CD4-positive, alpha-beta T cell treated with Interleukin-15 for 4 hours (primary cell): ENCODE measurements around the gene FBXL17.
A peak's percentile ranks its signal among the peaks of the same experiment; 100 is the strongest.
"Not testable (repeated sequence)": the region's sequence is repeated elsewhere in the genome, so short reads cannot be mapped to it uniquely, and the experiment has no call there.

Experiments
- DNase-seq: peaks from one replicate; pipeline ENCODE4 v3.0.0-alpha.2; 2020; ENCODE audit warnings: low spot score

The FBXL17 gene

DNA sequence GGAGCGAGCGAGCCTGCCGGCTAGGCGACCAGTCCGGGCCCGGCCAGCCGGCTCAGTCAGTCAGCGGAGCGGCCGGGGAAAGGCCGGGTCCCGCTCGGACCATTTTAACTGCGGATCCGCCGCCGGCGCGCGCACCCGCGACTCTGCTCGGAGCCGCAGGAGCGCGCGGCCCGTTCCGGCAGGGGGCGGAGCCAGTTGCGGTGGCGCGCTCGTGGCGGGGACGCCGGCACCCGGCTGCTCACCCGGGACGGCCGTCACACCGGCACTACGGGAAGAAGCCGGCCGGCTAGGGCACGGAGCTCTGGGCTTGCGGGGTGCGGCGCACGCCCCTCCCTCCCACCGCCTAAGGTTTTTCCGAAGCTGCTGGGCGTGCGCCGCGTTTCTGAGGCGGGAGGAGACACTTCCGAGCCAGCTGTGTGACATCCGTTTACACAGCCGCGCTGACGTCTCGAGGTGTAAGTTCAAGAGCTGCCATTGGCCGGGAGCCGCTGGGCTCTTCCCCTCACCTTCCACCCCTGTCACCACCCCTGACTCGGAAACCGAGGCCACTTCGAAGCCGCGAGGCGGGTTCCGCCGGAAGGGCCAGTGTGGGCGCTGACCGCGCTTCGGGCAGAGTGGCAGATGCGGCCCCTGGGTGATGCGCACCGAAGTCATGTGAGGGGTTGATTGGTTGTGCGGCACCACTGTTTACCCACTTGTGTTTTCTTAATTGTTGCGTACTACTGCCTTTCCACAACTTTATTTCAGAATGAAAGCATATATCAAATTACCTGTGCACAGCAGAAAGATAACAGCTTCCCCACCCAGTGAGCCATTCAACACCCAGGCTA lies at the start of gene FBXL17:
Gene FBXL17, minus strand, starts transcription at position 145 of the 830 bp plus-strand sequence.
- peak; percentile 91 for DNase-seq

DNA sequence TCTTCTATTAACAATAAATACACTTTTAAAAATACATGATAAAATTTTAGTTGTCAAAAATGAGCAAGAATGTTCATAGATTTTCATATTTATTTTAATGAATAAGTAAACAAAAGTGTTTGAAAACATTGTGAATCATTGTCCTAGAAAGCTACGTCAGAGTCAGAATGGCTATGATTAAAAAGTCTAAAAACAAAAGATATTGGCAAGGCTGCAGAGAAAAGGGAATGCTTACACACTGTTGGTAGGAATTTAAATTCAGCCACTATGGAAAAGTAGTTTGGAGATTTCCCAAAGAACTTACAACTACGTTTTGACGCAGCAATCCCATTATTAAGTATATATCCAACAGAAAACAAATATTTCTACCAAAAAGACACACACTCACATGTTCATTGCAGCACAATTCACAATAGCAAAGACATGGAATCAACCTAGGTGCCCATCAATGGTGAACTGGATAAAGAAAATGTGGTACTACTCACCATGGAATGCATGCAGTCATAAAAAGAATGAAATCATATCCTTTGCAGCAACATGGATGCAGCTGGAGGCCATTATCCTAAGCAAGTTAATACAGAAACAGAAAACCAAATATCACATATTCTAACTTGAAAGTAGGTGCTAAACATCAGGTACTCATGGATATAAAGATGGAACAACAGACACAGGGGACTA lies 49.2 kb upstream of the FBXL17 start:
- no peak for DNase-seq

DNA sequence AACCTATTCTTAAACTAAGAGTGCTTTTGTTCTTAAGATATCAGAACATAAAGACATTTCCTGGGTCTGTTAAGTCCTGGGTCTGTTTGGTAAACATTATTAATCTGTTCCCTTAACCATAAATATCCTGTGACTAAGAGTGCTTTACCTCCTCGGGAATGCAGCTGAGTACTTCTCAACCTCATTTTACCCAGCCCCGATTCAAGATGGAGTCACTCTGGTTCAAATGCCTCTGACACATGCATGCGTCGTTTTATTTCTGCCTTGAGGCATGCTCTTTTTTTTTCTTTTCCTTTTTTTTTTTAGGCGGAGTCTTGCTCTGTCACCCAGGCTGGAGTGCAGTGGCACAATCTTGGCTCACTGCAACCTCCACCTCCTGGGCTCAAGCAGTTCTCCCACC lies 39.8 kb upstream of the FBXL17 start:
- no peak for DNase-seq

- DNase-seq: no peak
These were observed 38.9 kb upstream of the FBXL17 start for GRCh38 chr5:108420755-108421154.

DNA sequence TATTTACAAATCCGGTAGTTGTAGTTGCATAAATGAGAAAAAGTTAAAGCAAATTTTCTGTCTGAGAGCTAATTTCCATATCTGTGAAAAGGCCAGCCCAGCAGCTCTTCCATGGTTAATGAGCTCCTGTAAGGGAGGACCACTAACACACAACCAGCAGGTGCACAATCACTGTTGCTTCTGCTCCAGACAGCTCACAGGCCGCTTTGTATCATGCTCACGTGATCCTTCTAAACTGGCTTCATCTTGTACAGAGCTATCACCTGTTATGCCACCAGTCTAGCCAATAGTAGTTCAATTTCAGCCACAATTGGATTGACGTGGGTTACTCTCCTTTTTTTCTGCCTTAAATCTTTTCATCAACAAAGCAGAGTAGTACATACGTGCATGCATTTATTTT lies 38.3 kb upstream of the FBXL17 start:
- no peak for DNase-seq

DNA sequence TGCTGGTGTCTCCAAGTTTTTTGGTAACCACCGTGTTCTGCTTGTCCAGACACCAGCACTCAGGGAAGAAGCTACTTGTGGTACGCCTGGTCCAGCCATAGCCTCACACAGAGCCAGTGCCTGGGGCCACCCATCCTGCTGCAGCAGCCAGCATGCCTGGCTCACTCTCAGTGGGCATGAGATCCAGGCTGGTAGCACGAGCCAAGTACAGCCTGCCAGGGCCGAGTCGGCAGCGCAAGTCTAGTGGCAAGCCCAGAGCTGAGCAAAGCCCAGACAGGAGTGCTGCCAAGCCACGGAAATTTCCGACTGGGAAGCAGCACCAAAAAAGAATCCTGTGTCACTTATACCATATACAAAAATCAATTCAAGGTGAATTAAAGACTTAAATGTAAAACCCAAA lies 36.3 kb upstream of the FBXL17 start:
- no peak for DNase-seq

GRCh38 chr5:108417166-108417670 lies 35.3 kb upstream of the FBXL17 start:
- no peak for DNase-seq

- no peak for DNase-seq
These were observed 33.8 kb upstream of the FBXL17 start for GRCh38 chr5:108415726-108416125.

DNA sequence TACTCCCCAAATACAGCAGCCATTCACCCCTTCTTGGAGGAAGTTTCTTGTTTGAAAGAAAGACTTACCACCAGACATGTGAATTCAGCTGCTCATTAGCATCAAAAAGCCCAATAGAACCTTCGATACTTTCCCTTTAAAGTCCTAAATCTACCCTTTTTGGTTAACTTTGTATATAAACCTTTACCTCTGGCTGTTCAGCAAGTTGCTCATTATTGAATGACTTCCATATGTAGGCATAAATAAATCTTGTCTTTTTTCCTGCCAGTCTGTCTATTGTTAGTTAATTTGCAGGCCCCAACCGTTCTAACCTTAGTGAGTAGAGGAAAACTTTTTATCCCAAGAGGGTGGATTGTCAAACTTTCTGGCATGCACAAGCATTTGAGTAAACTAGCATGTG lies 27.9 kb upstream of the FBXL17 start:
- DNase-seq: no peak

DNA sequence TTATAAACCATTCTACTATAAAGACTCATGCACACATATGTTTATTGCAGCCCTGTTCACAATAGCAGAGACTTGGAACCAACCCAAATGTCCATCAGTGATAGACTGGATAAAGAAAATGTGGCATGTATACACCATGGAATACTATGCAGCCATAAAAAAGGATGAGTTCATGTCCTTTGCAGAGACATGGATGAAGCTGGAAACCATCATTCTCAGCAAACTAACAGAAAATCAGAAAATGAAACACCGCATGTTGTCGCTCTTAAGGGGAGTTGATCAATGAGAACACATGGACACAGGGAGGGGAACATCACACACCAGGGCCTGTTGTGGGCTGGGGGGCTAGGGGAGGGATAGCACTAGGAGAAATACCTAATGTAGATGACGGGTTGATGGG lies 23.3 kb upstream of the FBXL17 start:
- not testable (repeated sequence) for DNase-seq

DNA sequence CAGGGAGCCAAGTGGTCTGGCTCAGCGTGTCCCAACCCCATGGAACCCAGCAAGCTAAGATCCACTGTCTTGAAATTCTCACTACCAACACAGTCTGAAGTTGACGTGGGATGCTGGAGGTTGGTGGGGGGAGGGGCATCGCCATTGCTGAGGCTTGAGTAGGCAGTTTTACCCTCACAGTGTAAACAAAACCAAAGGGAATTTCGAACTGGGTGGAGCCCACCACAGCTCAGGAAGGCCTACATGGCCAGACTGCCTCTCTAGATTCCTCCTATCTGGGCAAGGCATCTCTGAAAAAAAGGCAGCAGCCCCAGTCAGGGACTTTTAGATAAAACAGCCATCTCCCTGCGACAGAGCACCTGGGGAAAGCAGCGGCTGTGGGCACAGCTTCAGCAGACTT lies 17.1 kb upstream of the FBXL17 start:
- no peak for DNase-seq

GRCh38 chr5:108396837-108397236 lies 14.9 kb upstream of the FBXL17 start:
- not testable (repeated sequence) for DNase-seq

- no peak for DNase-seq
These were observed 5.9 kb upstream of the FBXL17 start for GRCh38 chr5:108387758-108388157.

GRCh38 chr5:108386345-108387061 lies 4.6 kb upstream of the FBXL17 start:
- DNase-seq: no peak

DNA sequence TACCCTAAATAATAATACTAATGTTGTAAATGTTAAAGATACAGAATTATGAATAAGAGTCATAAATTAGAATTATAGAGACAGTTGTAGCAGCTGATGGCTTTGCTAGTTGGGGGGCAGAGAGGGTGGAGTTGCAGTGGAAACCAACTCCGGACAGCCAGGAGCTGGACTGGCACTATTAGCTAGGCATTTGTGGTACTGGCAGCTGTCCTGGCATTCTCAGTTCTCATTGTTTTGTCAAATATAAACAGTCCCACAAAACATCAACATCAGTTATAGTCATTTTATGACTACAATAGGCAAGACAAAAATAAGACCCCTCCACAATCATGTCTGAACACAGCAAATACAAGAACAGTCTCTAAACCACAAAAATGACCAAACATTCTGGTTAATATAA lies 2.8 kb upstream of the FBXL17 start:
- no peak for DNase-seq

DNA sequence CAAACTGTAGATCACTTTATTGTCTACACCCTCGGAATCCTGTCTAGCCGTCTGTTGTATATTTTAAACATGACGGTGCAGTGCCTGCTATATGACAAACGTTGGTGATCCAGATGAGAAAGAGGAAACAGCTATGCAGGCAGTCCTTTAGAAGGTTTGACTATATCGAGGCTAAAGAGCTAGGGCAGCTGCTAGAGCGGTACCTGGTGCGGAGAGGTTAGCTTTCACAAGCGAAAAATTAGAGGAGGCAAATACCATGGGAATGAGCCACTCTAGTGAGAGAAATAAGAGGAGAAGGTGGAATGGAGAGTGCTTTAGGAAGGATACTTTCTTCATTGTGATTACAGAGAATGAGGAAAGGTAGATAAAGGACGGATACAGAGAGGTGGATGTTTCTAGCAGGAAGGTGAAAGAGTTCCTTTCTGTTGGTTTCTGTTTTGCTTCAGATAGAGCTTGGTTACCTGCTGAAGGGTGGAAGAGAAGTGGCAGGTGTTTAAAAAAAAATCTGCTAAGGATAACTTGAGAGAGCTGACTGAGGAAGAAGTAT lies 959 bp upstream of the FBXL17 start:
- peak; percentile 21 for DNase-seq

DNA sequence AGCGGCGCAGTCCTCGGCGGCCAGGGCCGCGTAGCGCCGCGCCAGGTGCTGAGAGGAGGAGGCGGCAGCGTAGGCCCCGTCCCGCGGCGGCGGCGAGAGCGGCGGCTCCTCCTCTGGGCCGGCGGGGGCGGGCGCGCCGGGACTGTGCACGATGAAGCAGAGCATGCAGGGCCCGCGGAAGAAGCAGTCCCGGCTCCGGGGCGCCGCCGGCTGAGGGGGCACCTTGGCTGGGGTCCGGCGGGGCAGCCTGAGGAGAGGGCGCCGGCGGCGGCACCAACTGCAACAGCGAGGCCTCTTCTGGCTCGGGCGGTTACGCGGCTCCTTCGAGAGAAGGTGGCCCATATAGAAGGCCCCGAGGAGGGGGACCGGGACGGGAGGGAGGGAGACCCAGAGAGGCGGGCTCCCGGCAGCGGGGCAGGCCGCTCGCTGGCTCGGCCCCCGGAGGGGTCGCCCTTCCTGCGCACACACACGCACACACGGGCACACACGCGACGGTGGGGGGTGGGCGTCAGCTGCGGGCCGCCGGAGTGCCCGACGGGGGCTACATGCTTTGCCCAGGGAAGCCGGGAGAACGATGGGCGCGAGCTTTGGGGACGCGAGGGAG lies 446 bp downstream of the FBXL17 start:
- peak; percentile 78 for DNase-seq

DNA sequence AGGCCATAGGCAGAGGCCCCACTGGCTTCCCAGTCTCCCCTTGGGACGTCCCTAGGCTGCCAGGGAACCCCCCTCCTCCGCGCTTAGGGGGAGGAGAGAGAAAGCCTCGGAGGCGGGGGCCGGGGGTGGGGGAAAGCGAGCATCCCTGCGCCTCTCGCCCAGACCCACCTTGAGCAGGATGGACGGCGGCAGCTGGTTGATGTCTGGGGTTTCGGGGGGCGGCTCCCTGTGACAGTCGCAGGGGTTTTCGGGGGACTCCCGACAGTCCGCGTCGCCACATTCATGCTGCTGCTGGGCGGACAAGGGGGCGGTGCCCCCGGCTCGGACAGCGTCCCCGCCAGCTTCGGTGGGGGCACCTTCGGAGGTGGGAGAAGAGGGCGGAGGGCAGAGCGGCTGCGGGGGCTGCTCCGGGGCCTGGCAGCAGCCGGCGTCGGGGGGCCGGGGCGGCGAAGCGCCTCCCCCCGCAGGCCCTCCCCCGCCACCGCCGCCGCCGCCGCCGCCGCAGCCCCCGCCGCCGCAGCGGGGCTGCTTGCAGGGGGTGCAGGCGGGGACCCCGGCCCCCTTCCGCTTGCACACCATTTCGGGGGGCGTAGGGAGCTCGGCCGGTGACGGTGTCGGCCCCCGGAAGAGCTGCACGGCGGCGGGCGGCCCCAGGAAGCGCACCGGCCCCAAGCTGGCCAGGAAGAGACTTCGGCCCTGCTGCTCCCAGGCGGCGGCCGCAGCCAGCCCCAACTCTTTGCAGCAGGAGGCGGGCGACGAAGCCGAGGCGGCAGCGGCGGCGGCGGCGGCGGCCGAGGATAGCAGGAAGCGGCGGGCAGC lies 1.2 kb downstream of the FBXL17 start:
- DNase-seq: peak; percentile 35

DNA sequence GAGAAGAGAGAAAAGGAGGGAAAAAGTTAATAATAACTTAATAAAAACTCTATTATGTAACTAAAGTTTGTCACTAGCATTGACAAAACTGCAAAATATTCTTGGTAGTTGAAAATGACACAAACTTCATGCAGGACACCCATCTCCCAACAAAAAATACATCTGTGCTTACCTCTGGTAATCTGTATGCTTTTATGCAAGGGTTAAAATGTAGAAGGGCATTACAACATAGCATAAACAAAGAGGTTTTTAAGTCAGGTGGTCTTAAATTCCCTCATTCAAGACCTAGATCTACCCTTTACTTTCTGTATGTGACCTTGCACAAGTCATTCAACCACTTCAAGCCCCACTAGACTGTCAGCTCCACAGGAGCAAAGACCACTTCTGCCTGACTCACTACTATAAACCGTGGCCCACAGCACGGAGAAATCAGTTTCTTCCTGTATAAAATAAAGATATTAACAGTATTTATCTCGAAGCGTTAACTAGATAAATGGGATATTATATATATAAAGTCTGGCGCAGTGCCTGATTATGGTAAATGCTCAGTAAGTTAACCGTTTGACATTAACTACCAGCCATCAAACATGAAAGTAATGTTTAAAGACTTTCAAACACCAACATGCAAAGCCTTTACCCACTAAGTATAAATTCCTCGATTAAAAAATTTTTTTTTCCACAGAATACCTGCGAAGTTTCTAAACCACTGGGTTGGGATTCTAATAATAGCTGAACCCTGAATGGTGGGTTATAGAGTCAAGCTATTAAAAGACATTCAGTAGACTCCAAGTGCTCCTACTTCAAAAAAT lies 2.0 kb downstream of the FBXL17 start:
- DNase-seq: peak; percentile 8

DNA sequence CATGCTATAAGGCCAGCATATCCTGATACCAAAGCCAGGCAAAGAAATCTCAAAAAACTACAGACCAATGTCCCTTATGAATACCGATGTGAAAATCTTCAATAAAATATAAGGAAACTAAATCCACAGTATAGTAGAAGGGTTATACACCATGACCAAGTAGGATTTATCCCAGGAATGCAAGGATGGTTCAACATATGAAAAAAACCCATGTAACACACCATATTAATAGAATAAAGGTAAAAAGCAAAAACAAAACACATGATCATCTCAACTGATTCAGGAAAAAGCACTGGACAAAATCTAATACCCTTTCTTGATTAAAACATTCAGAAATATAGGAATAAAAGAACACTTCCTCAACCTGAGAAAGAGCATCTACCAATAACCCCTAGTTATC lies 6.1 kb downstream of the FBXL17 start:
- no peak for DNase-seq
